Kidney epithelial cell (primary cell): ENCODE results near the gene PPME1. TPM values are rescaled to one million over a fixed set of nuclear protein-coding genes. Genes with fewer than 3 reads are reported as not detected.

ENCODE experiments used
- DNase-seq: peaks from one replicate; pipeline ENCODE4 v3.0.0-alpha.2; 2010; ENCODE audit warnings: low read depth
- H3K27me3 ChIP-seq: 2 replicates; pipeline ENCODE4 v1.6.0; 2011; ENCODE audit warnings: low read length; ENCODE audit not compliant: control insufficient read depth, insufficient read depth
- H3K36me3 ChIP-seq: 2 replicates; pipeline ENCODE4 v1.5.1; 2011; ENCODE audit warnings: low read length; ENCODE audit not compliant: control insufficient read depth, insufficient read depth
- H3K4me3 ChIP-seq: 2 replicates; pipeline ENCODE4 v1.5.1; 2011; ENCODE audit warnings: low read depth, mild to moderate bottlenecking, control low read depth, low read length
- total RNA-seq: library from RNA; depleted of rRNA; stranded (reverse); fragments of >200 nt; gene quantifications from 2 replicates; pipeline ENCODE4 v1.2.3, GENCODE V29; 2015
- TF ChIP-seq, protein P1 (sequence below): IDR thresholded peaks from 2 replicates; pipeline ENCODE4 v1.5.1; 2011; ENCODE audit warnings: mild to moderate bottlenecking, moderate library complexity, low read length, control low read depth, inconsistent platforms; ENCODE audit not compliant: insufficient read depth, poor library complexity, severe bottlenecking

Gene PPME1
- total RNA-seq, 1 donor from 2014 or later = 29.2 TPM

DNA sequence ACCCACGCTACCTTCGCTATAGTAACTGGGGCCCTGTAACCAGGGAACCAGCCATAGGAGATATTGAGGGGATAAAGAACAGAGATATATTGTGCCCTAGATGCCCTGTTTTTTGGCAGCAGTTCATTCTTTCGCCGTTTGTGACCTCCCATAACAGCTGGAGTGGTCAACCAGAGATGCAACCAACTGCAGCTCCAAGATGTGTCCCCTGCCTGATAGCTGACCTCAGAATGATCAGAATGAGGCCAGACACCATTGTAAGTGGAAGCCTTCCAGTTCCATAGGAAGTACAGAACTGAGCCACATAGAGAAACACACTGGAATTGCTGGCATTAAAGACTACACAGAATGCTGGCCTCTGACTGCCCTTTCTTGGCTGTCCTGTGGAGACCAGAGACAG is 101.2 kb downstream of the PPME1 start:
- TF ChIP-seq, protein P1, sequence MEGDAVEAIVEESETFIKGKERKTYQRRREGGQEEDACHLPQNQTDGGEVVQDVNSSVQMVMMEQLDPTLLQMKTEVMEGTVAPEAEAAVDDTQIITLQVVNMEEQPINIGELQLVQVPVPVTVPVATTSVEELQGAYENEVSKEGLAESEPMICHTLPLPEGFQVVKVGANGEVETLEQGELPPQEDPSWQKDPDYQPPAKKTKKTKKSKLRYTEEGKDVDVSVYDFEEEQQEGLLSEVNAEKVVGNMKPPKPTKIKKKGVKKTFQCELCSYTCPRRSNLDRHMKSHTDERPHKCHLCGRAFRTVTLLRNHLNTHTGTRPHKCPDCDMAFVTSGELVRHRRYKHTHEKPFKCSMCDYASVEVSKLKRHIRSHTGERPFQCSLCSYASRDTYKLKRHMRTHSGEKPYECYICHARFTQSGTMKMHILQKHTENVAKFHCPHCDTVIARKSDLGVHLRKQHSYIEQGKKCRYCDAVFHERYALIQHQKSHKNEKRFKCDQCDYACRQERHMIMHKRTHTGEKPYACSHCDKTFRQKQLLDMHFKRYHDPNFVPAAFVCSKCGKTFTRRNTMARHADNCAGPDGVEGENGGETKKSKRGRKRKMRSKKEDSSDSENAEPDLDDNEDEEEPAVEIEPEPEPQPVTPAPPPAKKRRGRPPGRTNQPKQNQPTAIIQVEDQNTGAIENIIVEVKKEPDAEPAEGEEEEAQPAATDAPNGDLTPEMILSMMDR = no peak
- no peaks in the 10 kb centered on the region for H3K36me3 ChIP-seq
- H3K4me3 ChIP-seq = no peak overlapping the region
- no peaks in the 10 kb centered on the region for H3K27me3 ChIP-seq
- DNase-seq = no peak

DNA sequence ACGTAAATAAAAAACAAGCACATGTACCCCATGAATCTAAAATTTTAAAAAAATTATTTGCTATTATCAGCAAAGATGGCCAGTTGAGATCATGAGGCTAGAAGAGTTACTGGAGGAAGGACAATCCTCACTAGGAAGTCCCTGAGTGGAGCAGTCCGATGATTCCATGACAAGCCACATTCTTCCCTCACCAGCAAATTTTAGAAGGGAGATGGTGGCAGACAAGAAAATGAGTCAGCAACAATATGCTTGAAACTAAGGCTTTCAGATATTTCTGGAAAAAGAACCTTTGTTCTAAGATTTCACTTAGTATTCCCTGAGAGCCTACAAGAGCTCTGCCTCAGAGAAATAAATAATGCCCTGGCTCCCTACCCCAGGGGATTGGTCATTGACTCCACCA is 105.5 kb downstream of the PPME1 start:
- Histone ChIP-seq H3K36me3 (no peaks in the 10 kb centered on the region), H3K4me3 (no peak overlapping the region), H3K27me3 (no peaks in the 10 kb centered on the region)
- DNase-seq = no peak
- TF ChIP-seq, protein P1 = no peak

DNA sequence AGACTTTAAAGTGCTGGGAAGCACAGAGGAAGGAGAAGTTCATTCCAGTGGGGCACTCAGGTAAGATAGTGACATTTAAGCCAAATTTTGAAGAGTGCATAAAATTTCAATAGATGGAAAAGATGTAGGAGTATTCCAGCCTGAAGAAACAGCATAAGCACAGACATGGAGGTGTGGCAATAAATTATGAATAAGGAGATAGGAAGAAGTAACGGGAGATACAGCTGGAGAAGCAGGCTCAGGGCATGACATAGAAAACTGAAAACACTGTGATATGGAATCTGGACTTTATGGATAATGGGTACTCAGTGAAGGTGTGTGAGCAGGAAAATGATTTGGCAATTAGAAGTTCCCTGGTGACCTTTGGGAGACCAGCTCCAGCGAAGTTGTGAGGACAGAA is 107.0 kb downstream of the PPME1 start:
- TF ChIP-seq, protein P1 = no peak
- H3K36me3 ChIP-seq = no peaks in the 10 kb centered on the region

DNA sequence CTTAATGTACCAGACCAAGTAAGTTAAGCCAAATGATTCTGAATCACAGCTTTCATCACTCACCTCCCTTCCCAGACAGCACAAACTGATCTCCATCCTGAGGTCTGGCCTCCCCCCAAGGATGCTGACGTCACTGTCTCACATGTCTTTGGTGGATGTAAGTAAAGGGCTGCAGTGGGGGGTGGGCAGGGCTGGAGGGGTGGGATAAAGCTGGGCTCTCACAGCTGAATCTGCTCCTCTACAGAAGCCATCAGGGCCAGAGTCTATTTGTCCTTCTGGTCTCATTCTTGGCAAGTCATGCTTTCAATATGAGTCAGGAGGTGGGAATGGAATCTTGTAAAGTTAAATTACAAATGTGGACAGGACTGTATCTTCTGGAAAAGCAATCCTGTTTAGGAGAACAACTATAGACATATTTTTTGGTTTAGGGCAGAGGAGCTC is 107.7 kb downstream of the PPME1 start:
- H3K4me3 ChIP-seq = no peak overlapping the region
- no peaks in the 10 kb centered on the region for H3K36me3 ChIP-seq
- peak; percentile 88 for DNase-seq
- H3K27me3 ChIP-seq = no peaks in the 10 kb centered on the region
- TF ChIP-seq, protein P1 = no peak

More for the DNA sequence above, 107.0 kb downstream of the PPME1 start:
- Histone ChIP-seq H3K27me3 (no peaks in the 10 kb centered on the region), H3K4me3 (no peak overlapping the region)
- DNase-seq = no peak

DNA sequence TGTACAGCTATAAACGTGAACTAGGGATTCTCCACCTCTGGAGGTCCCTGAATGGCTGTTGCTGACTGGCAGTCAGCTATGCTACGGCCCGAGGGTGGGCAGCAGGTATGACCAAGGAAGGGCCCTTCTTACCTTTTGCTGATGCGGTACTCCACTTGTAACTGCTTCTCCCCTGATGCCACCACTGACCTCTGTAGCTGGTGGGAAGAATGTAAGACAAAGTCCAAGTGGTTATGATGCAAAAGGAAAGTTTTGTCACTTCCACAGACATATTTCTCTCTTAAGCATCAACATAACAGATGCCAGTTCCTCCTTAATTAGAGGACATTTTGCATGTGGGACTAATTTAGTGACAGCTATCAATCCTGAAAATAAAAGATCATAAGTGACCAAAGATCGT is 108.2 kb downstream of the PPME1 start:
- Histone ChIP-seq H3K4me3 (no peak overlapping the region), H3K36me3 (no peaks in the 10 kb centered on the region), H3K27me3 (no peaks in the 10 kb centered on the region)
- no peak for DNase-seq
- TF ChIP-seq, protein P1 = no peak

DNA sequence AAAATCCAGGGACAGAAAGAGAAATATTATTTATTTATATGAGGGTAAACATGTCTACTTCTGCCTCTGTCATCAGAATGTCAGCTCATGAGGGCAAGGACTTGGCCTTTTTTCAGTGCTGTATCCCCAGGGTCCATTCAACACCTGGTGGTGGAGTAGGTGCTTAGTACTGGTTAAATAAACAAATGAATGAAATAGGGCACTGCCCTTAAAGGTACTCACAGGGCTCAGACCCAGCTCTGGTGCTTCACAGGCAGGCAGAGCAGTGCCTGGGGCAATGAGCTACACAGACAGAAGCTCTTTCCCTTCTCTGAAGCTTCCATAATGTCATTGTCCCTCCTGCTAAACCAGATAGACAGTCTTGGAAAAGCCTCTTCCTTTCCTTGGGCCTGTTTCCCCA is 109.4 kb downstream of the PPME1 start:
- Histone ChIP-seq H3K27me3 (no peaks in the 10 kb centered on the region), H3K36me3 (no peaks in the 10 kb centered on the region), H3K4me3 (no peak overlapping the region)
- DNase-seq = no peak
- TF ChIP-seq, protein P1 = no peak
